Osteocyte (in vitro differentiated cells): ENCODE results near the gene SLC25A39. TPM values are rescaled to one million over a fixed set of nuclear protein-coding genes. Genes with fewer than 3 reads are reported as not detected.

ENCODE experiments used
- DNase-seq: peaks from one replicate; pipeline ENCODE4 v3.0.0; 2021; ENCODE audit warnings: mixed read lengths; ENCODE audit not compliant: unreplicated experiment; ENCODE audit errors: extremely low spot score
- H3K27ac Mint-ChIP-seq: one replicate; pipeline ENCODE4 v1.8.0; 2021; ENCODE audit warnings: mild to moderate bottlenecking, mixed read lengths; ENCODE audit not compliant: unreplicated experiment
- H3K27me3 Mint-ChIP-seq: one replicate; pipeline ENCODE4 v1.8.0; 2021; ENCODE audit warnings: mixed read lengths; ENCODE audit not compliant: unreplicated experiment
- H3K36me3 Mint-ChIP-seq: one replicate; pipeline ENCODE4 v1.8.0; 2021; ENCODE audit warnings: mixed read lengths; ENCODE audit not compliant: unreplicated experiment
- H3K4me1 Mint-ChIP-seq: one replicate; pipeline ENCODE4 v1.8.0; 2021; ENCODE audit warnings: mixed read lengths; ENCODE audit not compliant: unreplicated experiment
- H3K4me3 Mint-ChIP-seq: one replicate; pipeline ENCODE4 v1.8.0; 2021; ENCODE audit warnings: mild to moderate bottlenecking, moderate library complexity, mixed read lengths; ENCODE audit not compliant: unreplicated experiment
- H3K9me3 Mint-ChIP-seq: one replicate; pipeline ENCODE4 v1.8.0; 2021; ENCODE audit warnings: mixed read lengths; ENCODE audit not compliant: unreplicated experiment
- total RNA-seq: library from RNA; stranded (reverse); gene quantifications from 2 replicates; pipeline ENCODE4 v1.2.1, GENCODE V29; 2021
- TF ChIP-seq, protein P1 (sequence below): fragments of 200-600 bp; sonication (generic); IDR thresholded peaks from 2 replicates; pipeline ENCODE4 v1.5.0; 2021; ENCODE audit warnings: antibody characterized with exemption, mild to moderate bottlenecking, moderate library complexity

Gene SLC25A39
- total RNA-seq, 1 donor from 2014 or later = 122 TPM

DNA sequence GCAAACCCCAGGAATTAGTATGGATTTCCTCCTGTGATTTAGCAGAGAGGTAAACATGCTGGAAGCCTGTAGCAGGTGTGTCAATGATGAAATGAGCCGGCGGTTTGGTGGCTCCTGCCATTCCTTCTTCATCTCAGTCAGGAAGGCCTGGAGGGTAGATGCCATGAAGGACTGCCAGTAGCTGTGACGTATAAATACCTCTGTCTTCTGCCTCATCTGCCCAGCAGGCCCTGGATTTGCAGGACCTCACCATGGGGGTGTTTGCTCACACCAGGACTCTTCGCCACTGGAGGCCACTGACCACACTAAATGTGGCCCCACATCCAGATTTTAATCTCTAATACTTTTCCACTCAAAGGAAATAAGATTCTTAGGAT, 40.6 kb downstream of the SLC25A39 start:
- Mint-ChIP-seq H3K27me3 (peaks cover 16% of the 10 kb centered on the region), H3K27ac (no peak overlapping the region), H3K4me3 (no peak overlapping the region), H3K36me3 (no peaks in the 10 kb centered on the region), H3K9me3 (no peaks in the 10 kb centered on the region), H3K4me1 (peaks cover 11% of the 10 kb centered on the region)
- TF ChIP-seq, protein P1, sequence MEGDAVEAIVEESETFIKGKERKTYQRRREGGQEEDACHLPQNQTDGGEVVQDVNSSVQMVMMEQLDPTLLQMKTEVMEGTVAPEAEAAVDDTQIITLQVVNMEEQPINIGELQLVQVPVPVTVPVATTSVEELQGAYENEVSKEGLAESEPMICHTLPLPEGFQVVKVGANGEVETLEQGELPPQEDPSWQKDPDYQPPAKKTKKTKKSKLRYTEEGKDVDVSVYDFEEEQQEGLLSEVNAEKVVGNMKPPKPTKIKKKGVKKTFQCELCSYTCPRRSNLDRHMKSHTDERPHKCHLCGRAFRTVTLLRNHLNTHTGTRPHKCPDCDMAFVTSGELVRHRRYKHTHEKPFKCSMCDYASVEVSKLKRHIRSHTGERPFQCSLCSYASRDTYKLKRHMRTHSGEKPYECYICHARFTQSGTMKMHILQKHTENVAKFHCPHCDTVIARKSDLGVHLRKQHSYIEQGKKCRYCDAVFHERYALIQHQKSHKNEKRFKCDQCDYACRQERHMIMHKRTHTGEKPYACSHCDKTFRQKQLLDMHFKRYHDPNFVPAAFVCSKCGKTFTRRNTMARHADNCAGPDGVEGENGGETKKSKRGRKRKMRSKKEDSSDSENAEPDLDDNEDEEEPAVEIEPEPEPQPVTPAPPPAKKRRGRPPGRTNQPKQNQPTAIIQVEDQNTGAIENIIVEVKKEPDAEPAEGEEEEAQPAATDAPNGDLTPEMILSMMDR = no peak
- no peak for DNase-seq

- DNase-seq = no peak
- no peak overlapping the region for H3K4me3 Mint-ChIP-seq
- no peak overlapping the region for H3K27ac Mint-ChIP-seq
- TF ChIP-seq, protein P1 = no peak
- no peaks in the 10 kb centered on the region for H3K36me3 Mint-ChIP-seq
- H3K4me1 Mint-ChIP-seq = peaks cover 11% of the 10 kb centered on the region
- H3K27me3 Mint-ChIP-seq = peaks cover 11% of the 10 kb centered on the region
- no peaks in the 10 kb centered on the region for H3K9me3 Mint-ChIP-seq
These were observed 41.1 kb downstream of the SLC25A39 start for GRCh38 chr17:44283344-44284023.

GRCh38 chr17:44282264-44282663, 42.4 kb downstream of the SLC25A39 start:
- Mint-ChIP-seq H3K27ac (no peak overlapping the region), H3K36me3 (no peaks in the 10 kb centered on the region), H3K4me3 (no peak overlapping the region), H3K9me3 (no peaks in the 10 kb centered on the region), H3K27me3 (peaks cover 3% of the 10 kb centered on the region), H3K4me1 (peaks cover 11% of the 10 kb centered on the region)
- TF ChIP-seq, protein P1 = no peak
- no peak for DNase-seq

DNA sequence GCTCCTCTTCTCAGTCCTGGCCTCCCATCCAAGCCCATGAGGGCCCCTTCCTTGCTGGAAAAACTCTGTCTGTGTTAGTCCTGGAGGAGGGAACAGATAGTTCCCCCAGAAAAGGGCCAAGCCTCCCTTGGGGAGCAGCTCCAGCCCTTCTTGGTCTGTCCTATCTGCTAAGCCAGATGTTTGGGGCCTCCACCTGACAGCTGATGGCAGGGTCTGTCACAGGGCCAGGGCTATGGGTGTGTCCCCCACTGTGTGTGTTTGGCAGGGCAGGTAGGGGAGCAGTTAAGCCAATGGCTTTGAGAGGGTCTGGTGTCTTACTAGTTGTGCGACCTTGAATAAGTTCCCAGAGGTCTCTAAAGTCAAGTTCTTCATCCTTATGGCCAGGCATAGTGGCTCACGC, 43.1 kb downstream of the SLC25A39 start:
- Mint-ChIP-seq H3K4me3 (no peak overlapping the region), H3K9me3 (no peaks in the 10 kb centered on the region), H3K27me3 (peaks cover 3% of the 10 kb centered on the region), H3K36me3 (no peaks in the 10 kb centered on the region), H3K4me1 (peaks cover 11% of the 10 kb centered on the region), H3K27ac (no peak overlapping the region)
- TF ChIP-seq, protein P1 = no peak
- DNase-seq = no peak

DNA sequence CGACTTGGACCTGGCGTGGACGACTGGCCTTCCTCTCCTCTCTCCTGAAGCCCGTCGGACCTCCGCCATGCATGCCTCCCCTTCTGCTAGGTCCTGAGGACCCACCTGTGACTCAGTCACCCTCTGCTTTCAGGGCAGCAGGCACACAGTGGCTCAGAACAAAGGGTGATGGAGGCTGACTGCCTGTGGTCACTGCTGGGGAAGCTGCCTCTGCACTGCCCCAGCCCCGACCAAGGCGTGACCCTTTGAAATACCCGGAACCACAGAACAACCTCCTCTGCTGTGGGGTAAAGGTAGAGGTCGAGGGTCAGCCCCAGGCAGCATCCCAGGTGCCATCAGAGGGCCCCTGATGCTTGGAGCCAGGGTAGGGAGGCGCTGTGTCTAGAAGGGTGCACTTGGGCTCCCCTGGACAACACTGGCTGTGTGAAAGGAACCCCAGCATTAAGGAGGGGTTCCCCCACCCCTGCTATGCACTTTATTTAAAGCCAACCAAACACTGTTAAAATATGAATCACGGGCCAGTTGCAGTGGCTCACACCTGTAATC, 44.2 kb downstream of the SLC25A39 start:
- Mint-ChIP-seq H3K4me1 (peaks cover 11% of the 10 kb centered on the region), H3K4me3 (no peak overlapping the region), H3K27me3 (peaks cover 3% of the 10 kb centered on the region), H3K9me3 (no peaks in the 10 kb centered on the region), H3K36me3 (no peaks in the 10 kb centered on the region), H3K27ac (no peak overlapping the region)
- TF ChIP-seq, protein P1 = no peak
- no peak for DNase-seq
